ENCODE data around the gene FAM184B.

DNA sequence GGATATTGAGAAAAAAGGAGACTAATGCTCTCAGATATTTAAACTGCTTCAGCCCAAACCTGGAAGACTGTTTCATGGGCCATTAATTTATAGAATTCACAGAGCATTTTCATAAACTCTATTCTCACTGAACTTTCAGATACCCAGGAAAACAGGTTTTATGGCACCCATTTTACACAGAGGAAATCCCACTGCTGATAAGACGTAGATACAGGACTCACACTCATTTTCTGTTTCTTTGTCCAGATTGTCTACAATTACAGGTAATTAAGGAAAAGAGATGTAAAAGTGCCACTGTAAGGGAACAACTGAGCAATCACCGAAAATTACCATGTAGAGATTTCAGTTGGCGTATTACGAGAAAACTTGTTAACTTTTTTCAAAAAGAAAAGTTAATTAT is 83.3 kb downstream of the FAM184B start:
- TF ChIP-seq EZH2 (IDR thresholded peaks at IDR 0.05; ENCODE audit: borderline replicate concordance), result no peak
- TF ChIP-seq, protein P1, sequence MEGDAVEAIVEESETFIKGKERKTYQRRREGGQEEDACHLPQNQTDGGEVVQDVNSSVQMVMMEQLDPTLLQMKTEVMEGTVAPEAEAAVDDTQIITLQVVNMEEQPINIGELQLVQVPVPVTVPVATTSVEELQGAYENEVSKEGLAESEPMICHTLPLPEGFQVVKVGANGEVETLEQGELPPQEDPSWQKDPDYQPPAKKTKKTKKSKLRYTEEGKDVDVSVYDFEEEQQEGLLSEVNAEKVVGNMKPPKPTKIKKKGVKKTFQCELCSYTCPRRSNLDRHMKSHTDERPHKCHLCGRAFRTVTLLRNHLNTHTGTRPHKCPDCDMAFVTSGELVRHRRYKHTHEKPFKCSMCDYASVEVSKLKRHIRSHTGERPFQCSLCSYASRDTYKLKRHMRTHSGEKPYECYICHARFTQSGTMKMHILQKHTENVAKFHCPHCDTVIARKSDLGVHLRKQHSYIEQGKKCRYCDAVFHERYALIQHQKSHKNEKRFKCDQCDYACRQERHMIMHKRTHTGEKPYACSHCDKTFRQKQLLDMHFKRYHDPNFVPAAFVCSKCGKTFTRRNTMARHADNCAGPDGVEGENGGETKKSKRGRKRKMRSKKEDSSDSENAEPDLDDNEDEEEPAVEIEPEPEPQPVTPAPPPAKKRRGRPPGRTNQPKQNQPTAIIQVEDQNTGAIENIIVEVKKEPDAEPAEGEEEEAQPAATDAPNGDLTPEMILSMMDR (IDR thresholded peaks at IDR 0.05; ENCODE audit: poor library complexity), result no peak
